Daoy (cell line): ENCODE data around the gene ZNF644. TPM values are rescaled to one million over a fixed set of nuclear protein-coding genes. Genes with fewer than 3 reads are reported as not detected.
"Not testable (repeated sequence)": the region's sequence is repeated elsewhere in the genome, so short reads cannot be mapped to it uniquely, and the experiment has no call there.

Experiments used
- DNase-seq: peaks from one replicate; pipeline ENCODE4 v3.0.0-alpha.2; 2015; ENCODE audit warnings: low read depth
- total RNA-seq: library from RNA; depleted of rRNA; stranded (reverse); fragments of >200 nt; shearing (Covaris generic); gene quantifications from 2 replicates; pipeline ENCODE4 v1.2.3, GENCODE V29; 2014

ZNF644 gene
- total RNA-seq, 1 experiment from 2014 or later = 87.5 TPM

- no peak for DNase-seq
Measured at GRCh38 chr1:90987841-90988240, 34.0 kb downstream of the ZNF644 start.

GRCh38 chr1:90986953-90987352 is 34.9 kb downstream of the ZNF644 start:
- DNase-seq = no peak

GRCh38 chr1:90977522-90977921 is 44.3 kb downstream of the ZNF644 start:
- no peak for DNase-seq

- peak; percentile 63 for DNase-seq
Measured at GRCh38 chr1:90973897-90974798, 47.7 kb downstream of the ZNF644 start.

GRCh38 chr1:90970208-90970607 is 51.6 kb downstream of the ZNF644 start:
- no peak for DNase-seq

- no peak for DNase-seq
Measured at GRCh38 chr1:90969241-90969640, 52.6 kb downstream of the ZNF644 start.

GRCh38 chr1:90964444-90965035 is 57.3 kb downstream of the ZNF644 start:
- peak; percentile 19 for DNase-seq

GRCh38 chr1:90963651-90964050 is 58.2 kb downstream of the ZNF644 start:
- DNase-seq = peak; percentile 56

GRCh38 chr1:90963236-90963635 is 58.6 kb downstream of the ZNF644 start:
- DNase-seq = no peak

GRCh38 chr1:90959352-90960206 is 62.3 kb downstream of the ZNF644 start:
- no peak for DNase-seq

GRCh38 chr1:90957497-90957896 is 64.3 kb downstream of the ZNF644 start:
- no peak for DNase-seq

GRCh38 chr1:90955769-90956168 is 66.1 kb downstream of the ZNF644 start:
- no peak for DNase-seq

- no peak for DNase-seq
Measured at GRCh38 chr1:90952906-90953305, 68.9 kb downstream of the ZNF644 start.

GRCh38 chr1:90951009-90951408 is 70.8 kb downstream of the ZNF644 start:
- no peak for DNase-seq

GRCh38 chr1:90948301-90948700 is 73.5 kb downstream of the ZNF644 start:
- DNase-seq = no peak

GRCh38 chr1:90946630-90947029 is 75.2 kb downstream of the ZNF644 start:
- DNase-seq = no peak

GRCh38 chr1:90945287-90945686 is 76.5 kb downstream of the ZNF644 start:
- no peak for DNase-seq

GRCh38 chr1:90943966-90944365 is 77.9 kb downstream of the ZNF644 start:
- DNase-seq = no peak

- DNase-seq = no peak
Measured at GRCh38 chr1:90940746-90941145, 81.1 kb downstream of the ZNF644 start.

GRCh38 chr1:90936731-90937130 is 85.1 kb downstream of the ZNF644 start:
- no peak for DNase-seq

GRCh38 chr1:90936061-90936460 is 85.8 kb downstream of the ZNF644 start:
- no peak for DNase-seq

- DNase-seq = not testable (repeated sequence)
Measured at GRCh38 chr1:90928231-90928630, 93.6 kb downstream of the ZNF644 start.
